ENCODE data around the gene LRAT. TPM values are rescaled to one million over a fixed set of nuclear protein-coding genes. Genes with fewer than 3 reads are reported as not detected.
"Not testable (repeated sequence)": the region's sequence is repeated elsewhere in the genome, so short reads cannot be mapped to it uniquely, and the experiment has no call there.

LRAT gene
- total RNA-seq, 2 donors from 2014 or later = 0.07 to 0.42 TPM

- no peaks in the 10 kb centered on the region for H3K4me1 ChIP-seq
- H3K9me3 ChIP-seq = no peaks in the 10 kb centered on the region
- no peak overlapping the region for H3K4me3 ChIP-seq
- TF ChIP-seq, protein P1, sequence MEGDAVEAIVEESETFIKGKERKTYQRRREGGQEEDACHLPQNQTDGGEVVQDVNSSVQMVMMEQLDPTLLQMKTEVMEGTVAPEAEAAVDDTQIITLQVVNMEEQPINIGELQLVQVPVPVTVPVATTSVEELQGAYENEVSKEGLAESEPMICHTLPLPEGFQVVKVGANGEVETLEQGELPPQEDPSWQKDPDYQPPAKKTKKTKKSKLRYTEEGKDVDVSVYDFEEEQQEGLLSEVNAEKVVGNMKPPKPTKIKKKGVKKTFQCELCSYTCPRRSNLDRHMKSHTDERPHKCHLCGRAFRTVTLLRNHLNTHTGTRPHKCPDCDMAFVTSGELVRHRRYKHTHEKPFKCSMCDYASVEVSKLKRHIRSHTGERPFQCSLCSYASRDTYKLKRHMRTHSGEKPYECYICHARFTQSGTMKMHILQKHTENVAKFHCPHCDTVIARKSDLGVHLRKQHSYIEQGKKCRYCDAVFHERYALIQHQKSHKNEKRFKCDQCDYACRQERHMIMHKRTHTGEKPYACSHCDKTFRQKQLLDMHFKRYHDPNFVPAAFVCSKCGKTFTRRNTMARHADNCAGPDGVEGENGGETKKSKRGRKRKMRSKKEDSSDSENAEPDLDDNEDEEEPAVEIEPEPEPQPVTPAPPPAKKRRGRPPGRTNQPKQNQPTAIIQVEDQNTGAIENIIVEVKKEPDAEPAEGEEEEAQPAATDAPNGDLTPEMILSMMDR (IDR thresholded peaks at IDR 0.05) = no peak
- H3K9ac ChIP-seq (ENCODE audit: low read depth in 2 of 2, low read length in 2 of 2) = no peak overlapping the region
- no peaks in the 10 kb centered on the region for H3K36me3 ChIP-seq
- intact Hi-C loops (cut with DNase I) = no loop called here
- DNase-seq = no peak
- no peak overlapping the region for H3K27ac ChIP-seq
- no peaks in the 10 kb centered on the region for H3K27me3 ChIP-seq
Measured at GRCh38 chr4:154719087-154719486, 24.7 kb upstream of the LRAT start.

GRCh38 chr4:154720123-154720522, 23.7 kb upstream of the LRAT start:
- Histone ChIP-seq H3K4me3 (no peak overlapping the region), H3K36me3 (no peaks in the 10 kb centered on the region), H3K9me3 (no peaks in the 10 kb centered on the region), H3K4me1 (no peaks in the 10 kb centered on the region), H3K9ac (ENCODE audit: low read depth in 2 of 2, low read length in 2 of 2) (no peak overlapping the region), H3K27me3 (no peaks in the 10 kb centered on the region), H3K27ac (no peak overlapping the region)
- intact Hi-C loops (cut with DNase I) = no loop called here
- TF ChIP-seq, protein P1 (IDR thresholded peaks at IDR 0.05) = no peak
- DNase-seq = no peak

DNA sequence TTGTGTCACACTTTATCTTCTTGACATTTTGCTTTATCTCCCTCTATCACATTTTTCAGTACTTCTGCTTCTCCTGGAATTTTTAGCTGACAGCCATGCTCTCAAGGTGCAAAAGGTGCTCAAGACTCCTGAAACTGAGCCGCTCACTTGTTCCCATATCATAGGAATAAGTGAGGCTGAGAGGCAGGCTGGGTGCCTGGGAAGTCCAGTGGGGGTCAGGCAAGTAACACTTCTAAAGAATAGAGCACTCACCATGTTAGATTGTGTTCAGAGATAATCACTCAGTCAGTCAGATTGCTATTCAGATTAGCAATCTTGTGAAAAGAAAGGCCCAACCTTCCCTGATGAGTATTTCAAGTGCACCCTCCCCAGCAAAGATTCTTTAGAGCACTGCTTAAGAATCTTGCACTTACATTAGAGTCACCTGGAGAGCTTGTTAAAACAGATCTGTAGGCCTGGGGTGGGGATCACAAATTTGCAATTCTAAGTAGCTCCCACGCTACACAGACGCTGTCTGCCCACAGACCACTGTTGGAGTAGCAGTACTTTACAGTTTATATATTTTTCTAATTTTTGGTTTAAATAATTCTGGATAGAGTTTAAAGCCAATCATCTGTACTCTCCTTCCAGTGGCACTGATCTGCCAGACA, 23.1 kb upstream of the LRAT start:
- Histone ChIP-seq H3K27ac (no peak overlapping the region), H3K4me3 (no peak overlapping the region), H3K27me3 (no peaks in the 10 kb centered on the region), H3K4me1 (no peaks in the 10 kb centered on the region), H3K36me3 (no peaks in the 10 kb centered on the region), H3K9ac (ENCODE audit: low read depth in 2 of 2, low read length in 2 of 2) (no peak overlapping the region), H3K9me3 (no peaks in the 10 kb centered on the region)
- intact Hi-C loops (cut with DNase I) = no loop called here
- DNase-seq = no peak
- TF ChIP-seq, protein P1 (IDR thresholded peaks at IDR 0.05) = no peak

DNA sequence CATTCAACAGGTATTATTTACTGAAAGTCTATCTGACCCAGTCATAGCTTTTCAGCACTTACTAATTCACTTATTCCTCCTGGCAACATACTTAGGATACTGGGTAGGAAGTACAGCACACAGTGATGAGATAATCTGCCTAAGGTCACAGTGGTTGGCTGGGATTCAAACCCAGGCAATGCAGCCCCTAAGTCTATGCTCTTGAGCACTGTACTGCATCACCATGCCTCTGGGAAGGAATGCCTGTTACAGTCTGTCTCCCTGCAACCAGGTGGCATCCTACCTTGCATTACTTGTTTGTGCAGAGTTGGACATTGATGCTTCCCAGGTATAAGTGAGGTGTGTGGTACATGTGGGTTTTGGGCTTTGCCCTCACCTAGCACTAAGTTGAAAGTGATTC, 21.5 kb upstream of the LRAT start:
- no peaks in the 10 kb centered on the region for H3K9me3 ChIP-seq
- no peak overlapping the region for H3K27ac ChIP-seq
- H3K4me3 ChIP-seq = no peak overlapping the region
- intact Hi-C loops (cut with DNase I) = no loop called here
- H3K27me3 ChIP-seq = no peaks in the 10 kb centered on the region
- no peaks in the 10 kb centered on the region for H3K4me1 ChIP-seq
- DNase-seq = no peak
- H3K36me3 ChIP-seq = no peaks in the 10 kb centered on the region
- TF ChIP-seq, protein P1 (IDR thresholded peaks at IDR 0.05) = no peak
- H3K9ac ChIP-seq (ENCODE audit: low read depth in 2 of 2, low read length in 2 of 2) = no peak overlapping the region

GRCh38 chr4:154723601-154724000, 20.2 kb upstream of the LRAT start:
- H3K9ac ChIP-seq (ENCODE audit: low read depth in 2 of 2, low read length in 2 of 2); H3K9me3 ChIP-seq; H3K4me1 ChIP-seq; H3K4me3 ChIP-seq; H3K36me3 ChIP-seq; DNase-seq; H3K27ac ChIP-seq; H3K27me3 ChIP-seq; intact Hi-C loops (cut with DNase I): not testable (repeated sequence)

DNA sequence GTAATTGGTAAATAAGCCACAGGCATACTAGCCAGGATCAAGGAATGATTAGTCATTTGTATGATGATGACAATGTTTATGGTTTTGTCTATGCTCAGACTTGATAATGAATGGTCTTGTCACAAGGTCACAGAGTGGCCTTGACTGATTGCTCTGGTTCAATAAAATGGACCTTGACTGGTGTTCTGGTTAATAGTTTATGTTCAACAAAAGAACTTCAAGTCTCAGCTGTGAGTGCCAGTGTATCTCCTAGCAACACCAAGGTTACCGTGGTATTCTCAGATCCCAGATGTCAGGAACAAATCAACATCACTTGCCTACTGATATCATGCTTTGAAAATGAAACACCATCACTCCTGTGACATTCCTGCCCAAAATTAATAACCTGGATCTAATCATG, 16.3 kb upstream of the LRAT start:
- TF ChIP-seq, protein P1 (IDR thresholded peaks at IDR 0.05) = no peak
- no peaks in the 10 kb centered on the region for H3K36me3 ChIP-seq
- intact Hi-C loops (cut with DNase I) = no loop called here

More for the DNA sequence above, 16.3 kb upstream of the LRAT start:
- Histone ChIP-seq H3K4me3 (no peak overlapping the region), H3K27ac (no peak overlapping the region), H3K27me3 (no peaks in the 10 kb centered on the region), H3K9me3 (no peaks in the 10 kb centered on the region), H3K9ac (ENCODE audit: low read depth in 2 of 2, low read length in 2 of 2) (no peak overlapping the region), H3K4me1 (no peaks in the 10 kb centered on the region)
- DNase-seq = no peak
